T1000 (cell line): ENCODE results near the gene CDKAL1.
"Not testable (repeated sequence)": the region's sequence is repeated elsewhere in the genome, so short reads cannot be mapped to it uniquely, and the experiment has no call there.

Experiments
- DNase-seq: peaks from one replicate; lab custom pipeline; 2025; ENCODE audit warnings: mixed read lengths; lab: John Stamatoyannopoulos, UW

Gene CDKAL1

DNA sequence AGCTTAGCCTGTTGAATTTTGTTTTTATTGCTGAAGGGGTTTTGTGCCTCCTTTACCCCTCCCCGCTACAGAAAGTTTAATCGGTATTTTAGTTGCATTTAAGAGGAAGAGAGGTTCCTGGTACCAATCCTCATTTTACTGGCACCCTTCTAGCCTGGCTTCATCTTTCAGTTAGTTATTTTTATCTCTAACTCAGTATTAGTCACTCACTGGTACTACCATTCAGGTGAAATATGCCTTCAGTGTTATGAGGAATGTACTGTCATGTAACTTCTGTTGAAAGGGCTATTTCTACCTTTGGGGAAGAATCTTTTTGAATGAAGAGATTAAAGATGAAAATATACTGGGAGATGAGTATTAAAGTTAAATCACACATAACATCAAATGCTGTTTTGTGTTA lies 211.8 kb downstream of the CDKAL1 start:
- no peak for DNase-seq

DNA sequence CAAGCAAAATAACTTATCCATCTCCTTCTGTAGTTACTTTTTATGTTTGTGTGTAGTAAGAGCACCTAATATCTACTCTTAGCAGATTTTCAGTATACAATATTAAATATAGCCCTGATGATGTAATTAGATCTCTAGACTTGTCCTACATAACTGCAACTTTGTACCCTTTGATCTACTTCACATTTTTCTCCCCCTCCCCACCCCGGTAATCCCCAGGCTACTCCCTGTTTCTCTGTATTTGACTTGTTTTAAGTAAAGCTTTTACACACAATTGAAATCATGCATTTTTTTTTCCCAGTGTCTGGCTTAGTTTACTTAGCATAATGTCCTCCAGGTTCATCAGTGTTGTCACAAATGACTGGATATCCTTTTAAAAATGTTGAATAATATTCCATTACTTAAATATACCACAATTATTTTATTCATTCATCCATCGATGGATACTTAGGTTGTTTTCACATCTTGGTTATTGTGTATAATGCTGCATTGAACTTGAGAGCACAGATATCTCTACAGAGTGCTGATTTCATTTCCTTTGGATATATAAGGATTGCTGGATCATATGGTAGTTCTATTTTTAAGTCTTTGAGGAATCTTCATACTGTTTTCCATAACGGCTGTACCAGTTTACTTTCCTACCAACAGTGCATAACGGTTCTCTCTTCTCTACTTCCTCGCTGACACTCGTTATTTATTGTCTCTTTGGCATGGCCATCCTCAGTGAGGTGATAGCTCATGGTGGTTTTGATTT lies 212.7 kb downstream of the CDKAL1 start:
- DNase-seq: no peak

DNA sequence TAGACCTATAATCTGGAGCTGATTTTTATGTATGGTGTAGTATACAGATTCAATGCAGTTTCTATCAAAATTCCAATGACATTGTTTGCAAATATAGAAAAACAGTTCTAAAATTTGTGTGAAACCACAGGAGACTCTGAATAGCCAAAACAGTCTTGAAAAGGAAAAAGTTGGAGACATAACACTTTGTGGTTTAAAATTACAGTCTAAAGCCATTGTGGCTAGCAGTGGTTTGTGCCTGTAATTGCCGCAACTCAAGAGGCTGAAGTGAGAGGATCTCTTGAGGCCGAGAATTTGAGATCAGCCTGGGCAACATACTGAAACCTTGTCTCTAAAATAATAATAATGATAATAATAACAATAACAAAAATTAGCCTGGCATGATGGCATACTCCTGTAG lies 213.7 kb downstream of the CDKAL1 start:
- no peak for DNase-seq

DNA sequence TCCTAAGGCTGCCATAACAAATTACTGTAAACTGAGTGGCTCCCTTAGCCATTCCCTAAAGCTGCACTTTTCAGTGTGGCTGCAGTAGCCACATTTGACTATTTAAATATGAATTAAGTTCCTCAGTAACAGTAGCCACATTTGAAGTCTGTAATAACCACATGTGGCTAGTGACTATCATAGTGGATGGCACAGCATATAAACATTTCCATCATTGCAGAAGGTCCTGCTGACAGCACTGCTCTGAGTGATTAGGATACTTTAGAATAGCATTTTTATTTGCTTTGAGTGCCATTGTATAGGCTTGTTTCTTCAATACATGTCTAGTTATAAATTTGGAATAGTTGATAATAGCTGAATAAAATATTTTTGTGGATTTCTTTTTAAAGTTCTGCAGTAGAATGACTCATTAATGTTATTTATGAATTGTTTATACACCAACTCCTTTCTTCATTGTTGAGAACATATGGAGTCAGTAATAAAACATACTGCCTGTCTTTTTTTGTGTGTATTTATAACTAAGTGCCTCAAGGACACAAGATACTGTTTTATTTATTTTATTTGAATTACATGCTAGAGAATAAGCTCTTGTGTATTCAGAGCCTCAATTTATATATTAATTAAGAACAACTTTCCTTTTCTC lies 217.2 kb downstream of the CDKAL1 start:
- no peak for DNase-seq

DNA sequence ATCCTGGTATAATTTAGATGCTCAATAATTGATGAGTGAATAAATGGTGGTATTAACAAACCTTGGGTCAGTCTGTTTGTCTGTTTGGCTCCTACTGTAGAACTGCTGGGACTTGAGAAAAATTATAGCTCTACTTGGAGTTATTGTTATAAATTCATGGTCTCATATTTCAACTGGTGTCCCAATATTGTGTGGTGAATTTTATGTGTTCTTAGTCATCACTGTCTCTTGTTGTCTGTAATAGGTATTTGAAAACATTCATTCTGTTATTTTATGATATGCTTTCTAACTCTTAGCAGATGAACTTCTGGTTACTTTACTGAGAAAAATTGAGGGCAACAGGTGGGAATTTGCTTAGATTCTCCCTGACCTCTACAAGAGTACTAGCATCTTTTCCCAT lies 221.4 kb downstream of the CDKAL1 start:
- DNase-seq: no peak

DNA sequence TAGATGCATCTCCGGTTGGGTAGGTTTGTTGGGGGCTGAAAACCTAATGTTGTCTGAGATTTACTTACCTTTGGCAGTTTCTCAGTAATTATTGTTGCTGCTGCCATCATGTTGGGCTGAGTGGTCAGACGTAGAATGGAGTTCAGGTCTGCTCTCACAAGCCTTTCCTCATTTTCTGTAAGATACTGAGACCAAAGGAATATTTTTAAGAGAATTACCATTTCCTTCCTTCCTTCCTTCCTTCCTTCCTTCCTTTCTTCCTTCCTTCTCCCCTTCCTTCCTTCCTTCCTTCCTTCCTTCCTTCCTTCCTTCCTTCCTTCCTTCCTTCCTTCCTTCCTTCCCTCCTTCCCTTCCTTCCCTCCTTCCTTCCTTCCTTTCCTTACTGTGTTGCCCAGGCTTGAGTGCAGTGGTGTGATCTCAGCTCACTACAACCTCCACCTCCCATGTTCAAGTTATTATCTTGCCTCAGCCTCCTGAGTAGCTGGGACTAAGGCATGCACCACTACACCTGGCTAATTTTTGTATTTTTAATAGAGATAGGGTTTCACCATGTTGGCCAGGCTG lies 222.4 kb downstream of the CDKAL1 start:
- not testable (repeated sequence) for DNase-seq

DNA sequence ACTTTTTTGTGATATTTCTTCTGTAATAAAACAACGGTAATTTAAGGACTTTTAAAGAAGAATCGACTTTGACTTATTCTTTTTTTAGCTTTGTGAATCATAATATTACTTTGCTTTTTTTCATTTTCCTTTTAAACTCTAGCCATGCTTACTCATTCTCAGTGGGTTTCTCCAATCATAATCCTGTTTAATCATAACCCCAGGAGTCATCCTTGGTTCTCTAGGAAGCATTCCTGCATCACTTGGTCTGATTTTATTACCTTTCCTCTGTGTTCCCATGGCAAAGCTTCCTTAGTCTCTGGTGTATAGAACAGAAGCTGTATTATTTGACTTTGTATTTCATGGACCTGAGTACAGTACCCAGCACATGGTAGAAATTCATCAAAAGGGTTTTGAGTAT lies 223.5 kb downstream of the CDKAL1 start:
- DNase-seq: no peak

DNA sequence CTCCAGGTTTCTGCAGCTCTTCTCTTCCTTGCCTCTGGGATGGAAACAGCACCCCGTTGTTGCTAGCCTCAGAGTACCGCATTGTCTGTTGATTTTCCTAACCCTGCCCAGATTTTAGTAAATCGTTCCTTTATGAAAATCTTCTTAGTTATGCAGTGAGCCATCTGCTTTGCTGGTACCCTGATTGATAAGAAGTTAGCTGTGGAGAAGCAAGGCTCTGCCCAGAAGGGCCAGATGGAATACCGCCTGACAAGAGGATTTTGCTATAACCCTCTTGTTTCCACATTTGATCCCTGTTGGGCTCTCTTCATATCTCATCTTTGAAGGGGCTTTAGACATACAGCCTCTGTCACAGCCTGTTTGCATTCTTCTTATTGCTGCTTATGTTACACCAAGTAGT lies 229.0 kb downstream of the CDKAL1 start:
- no peak for DNase-seq

DNA sequence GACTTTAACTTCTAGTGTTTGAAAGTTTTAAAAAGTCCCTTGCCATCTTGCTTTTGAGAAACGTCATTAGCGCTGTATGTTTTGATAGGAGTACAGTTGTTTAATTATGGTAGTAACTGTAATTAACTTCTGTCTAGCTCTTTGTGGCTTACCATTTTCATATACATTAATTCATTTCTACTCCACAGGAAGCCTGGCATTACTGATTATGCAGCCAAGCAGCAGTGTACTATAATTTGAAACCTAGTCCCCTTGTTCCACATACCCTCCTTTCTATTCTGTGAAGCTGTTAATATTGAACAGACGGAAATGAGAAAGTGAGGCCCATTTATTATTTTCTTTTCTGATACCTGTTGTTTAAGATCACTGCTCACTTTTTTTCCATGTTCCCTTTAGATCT lies 235.4 kb downstream of the CDKAL1 start:
- no peak for DNase-seq

DNA sequence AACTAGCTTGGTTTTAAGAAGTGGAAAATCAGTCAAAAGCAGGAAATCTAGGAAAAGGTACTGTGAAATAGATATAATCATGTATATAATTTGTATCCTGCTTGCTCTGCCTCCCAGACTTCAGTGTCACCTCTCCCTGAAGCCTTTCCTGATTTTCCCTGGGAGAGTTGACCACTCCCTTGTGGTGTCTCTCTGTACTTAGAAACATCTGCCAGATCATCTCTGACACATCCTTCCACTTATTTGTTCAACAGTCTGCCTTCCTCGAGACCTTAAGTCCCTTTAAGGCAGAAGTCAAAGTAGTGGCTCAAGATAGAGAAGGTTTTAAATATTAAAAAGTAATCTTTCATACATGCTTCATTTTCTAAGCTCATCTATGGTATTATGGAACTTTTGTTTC lies 236.5 kb downstream of the CDKAL1 start:
- no peak for DNase-seq

DNA sequence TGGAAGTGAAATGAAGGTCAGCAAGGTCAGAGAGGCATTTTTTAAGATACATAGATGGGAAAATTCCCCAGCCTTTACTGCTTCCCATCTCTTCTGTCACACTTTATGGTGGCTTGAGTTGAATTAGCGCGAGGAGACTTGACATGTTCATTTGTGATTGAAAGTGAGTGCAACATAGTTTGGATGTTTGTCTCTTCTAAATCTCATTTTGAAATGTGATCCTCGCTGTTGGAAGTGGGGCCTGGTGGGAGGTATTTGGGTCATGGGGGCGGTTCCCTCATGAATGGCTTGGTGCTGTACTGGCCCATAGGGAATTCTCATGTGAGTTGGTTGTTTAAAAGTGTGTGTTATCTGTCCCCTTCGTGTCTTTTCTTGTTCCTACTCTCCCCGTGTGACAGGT lies 237.2 kb downstream of the CDKAL1 start:
- no peak for DNase-seq

DNA sequence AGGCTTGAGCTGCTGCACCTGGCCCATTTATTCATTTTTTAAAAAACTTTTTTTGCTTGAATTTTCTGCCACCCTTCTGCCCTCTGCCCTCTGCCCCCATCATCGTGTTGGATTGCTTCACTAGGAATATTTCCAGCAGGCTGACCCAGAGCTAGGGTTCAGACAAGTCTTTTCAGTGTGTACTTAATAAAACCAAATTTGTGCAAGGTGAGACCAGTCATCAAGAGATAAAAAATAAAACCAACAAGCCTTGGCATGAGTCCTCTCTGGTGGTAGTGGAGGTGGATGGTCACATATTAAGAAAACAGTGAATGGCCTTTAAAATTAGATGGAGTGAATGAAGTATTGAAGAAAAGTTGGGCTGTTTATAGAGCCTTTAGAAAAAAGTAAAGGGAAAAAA lies 239.6 kb downstream of the CDKAL1 start:
- DNase-seq: no peak

DNA sequence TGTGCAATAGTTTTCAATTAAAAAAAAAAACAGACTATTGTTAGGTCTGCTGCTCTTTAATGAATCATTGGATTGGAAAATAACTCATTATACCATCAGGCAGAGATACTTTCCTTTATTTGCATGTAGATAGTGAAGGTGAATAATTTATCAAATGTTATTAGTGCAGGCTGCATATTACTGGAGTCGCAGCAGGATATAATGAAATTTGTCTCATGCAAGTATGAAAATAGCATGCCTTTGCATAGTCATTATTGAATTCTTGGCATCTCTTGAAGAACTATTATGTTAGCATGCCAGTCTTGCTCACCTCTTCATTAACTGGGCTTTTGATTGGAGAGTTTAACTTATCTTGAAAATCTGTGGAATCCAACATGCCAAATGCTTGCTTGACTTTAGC lies 241.7 kb downstream of the CDKAL1 start:
- DNase-seq: no peak

DNA sequence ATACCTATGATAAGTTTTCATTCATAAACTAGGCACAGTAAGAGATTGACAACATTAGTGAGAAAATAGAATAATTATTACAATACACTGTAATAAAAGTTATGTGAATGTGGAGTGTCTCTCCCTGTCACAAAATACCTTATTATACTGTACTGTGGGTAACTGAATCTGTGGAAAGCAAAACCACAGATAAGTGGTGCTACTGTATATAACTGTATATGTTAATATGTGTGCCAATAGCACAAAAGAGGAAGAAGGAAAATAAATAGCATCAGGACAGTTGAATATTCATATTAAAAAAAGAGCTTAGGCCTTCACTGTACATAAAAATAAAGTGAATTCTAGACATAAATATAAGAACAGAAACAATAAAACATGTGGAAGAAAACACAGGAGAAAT lies 243.5 kb downstream of the CDKAL1 start:
- no peak for DNase-seq

DNA sequence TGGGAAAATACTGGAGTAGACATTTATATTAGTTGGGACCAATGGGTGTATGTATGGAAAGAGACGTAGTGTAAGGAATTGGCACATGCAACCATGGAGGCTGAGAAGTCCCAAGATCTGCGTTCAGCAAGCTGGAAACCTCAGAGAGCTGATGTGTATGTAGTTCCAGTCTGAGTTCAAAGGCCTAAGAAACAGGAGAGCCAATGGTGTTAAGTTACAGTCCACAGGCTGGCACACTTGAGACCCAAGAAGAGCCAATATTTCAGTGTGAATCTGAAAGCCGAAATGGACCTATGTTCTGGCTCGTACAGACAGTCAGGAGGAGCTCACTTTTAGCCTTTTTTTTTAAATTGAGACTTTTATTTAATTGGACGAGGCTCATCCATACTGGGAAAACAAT lies 244.2 kb downstream of the CDKAL1 start:
- DNase-seq: no peak

DNA sequence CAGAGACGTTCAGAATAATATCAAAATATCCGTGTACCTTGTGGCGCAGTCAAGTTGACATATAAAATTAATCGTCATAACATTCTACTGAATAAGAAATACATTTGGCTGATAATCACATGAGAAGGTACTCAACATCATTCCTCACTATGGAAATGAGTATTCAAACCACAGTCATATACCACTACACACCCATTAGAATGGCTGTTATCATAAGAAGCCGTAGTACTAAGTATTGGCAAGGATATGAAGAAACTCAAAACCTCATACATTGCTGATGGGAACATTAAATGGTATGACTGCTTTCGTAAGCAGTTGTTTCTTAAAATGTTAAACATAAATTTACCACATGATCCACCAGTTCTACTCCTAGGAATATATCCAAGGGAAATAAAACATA lies 244.7 kb downstream of the CDKAL1 start:
- DNase-seq: no peak

DNA sequence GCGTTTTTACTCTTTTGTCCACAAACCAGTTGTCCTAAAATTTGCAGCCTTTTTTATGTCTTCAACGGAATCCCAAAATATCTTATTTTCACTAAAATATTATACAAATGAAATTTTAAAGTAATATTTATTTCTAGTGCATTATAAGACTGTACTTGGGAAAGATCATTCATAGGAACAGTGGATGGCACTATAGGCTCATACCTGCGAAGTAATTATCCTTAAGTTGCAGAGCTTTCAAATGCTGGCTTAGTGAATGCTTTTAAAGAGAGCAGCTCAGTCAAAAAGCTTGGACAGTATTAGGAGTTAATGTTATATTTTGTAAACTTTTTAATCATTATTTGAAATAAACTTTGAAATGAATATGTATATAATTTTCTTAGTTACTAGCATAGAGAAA lies 254.9 kb downstream of the CDKAL1 start:
- no peak for DNase-seq

DNA sequence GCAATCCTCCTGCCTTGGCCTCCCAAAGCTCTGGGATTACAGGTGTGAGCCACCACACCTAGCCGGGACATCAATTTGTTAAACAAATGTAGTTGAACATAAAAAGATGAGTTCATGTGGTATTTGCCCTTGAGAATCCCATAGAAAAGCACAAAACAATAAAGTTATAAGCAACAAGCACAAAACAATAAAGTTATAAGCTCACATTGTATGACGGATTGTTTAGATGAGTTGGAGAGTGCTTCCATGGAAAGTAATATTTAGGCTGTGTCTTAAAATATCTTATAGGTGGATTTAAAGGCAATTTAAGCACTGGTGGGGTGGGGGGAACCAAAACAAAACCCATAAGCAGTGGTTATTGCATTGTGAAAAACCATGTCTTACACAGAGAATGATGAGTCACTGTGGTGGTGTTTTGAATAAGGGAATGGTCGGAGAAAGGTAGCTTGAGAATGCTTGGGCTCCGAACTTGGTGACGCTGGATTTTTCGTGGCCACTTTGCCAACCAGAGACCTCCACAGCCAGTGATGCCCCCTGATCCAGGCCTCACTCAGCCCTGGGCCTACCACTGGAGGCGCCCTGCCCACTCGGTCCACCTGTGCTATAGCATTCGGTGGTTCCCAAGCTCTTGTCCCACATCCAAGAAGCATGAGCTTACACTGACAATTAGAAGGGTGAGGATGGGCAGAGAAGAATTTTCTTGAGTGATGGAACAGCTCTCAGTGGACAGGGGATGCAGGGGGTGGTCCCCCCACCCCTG lies 256.0 kb downstream of the CDKAL1 start:
- DNase-seq: no peak

DNA sequence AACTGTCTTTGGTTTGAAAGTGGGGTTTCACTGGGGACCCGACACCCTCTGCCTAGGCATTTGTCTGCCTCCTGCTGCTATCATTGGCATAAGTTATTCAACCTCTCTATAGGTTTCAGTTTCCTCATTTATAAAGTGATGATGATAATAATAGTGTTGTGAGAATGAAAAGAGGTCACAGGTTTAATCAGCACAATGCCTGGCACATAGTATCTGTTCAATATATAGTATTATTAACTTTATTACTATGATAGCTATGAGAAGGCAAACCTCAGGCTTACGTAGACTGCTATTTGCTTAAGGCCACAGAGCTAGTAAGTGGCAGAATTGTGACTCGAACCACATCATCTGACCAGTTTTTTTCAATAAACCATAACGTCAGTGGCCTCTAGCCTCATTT lies 256.8 kb downstream of the CDKAL1 start:
- no peak for DNase-seq

DNA sequence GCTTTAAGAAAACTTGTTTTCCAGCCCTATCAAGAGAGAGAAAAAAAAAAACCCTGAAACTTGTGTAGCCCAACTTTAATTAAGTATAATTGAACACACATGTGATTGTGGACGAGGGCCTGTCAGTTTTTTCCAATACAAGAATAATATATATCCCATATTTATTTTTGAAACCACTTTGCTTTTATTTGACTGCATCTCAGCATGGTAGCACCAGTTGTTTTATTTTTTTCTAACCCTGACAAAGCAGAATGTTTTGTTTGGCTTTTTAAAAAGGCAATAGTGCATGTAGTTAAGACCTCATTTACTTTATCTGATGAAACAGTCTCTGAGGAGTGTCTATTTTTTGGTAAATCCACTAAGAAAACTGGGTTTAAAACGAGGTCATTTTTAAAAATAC lies 257.7 kb downstream of the CDKAL1 start:
- DNase-seq: no peak

DNA sequence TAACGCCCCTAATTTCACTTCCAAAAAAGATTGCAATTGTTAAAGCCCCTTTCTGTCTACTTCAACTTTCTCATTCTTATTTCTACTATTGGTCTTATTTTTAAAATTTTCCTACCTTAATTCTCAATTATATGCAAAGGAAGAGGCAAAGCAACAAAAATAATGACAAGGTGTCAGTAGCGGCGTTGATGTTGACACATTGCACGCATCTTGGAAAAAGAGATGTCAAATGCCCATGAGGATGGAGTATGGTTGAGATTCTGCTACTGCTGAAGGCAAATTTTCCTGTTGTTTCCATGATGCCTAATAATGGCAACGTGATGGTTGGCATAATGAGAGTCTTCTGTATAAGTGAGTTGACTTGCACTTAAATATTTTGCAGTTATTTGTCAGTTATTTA lies 258.9 kb downstream of the CDKAL1 start:
- DNase-seq: no peak

DNA sequence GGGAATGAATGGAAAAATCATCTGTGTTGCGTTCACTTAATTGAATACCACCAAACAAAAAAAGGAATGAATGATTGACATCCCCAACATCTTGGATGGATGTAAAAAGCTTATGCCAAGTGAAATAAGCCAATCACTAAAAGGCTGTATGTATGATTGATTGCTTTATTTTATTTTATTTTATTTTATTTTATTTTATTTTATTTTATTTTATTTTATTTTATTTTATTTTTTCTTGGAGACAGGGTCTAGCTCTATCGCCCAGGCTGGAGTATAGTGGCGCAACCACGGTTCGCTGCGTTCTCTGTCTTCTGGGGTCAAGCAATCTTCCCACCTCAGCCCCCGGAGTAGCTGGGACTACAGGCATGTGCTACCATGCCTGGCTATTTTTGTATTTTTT lies 263.3 kb downstream of the CDKAL1 start:
- no peak for DNase-seq

DNA sequence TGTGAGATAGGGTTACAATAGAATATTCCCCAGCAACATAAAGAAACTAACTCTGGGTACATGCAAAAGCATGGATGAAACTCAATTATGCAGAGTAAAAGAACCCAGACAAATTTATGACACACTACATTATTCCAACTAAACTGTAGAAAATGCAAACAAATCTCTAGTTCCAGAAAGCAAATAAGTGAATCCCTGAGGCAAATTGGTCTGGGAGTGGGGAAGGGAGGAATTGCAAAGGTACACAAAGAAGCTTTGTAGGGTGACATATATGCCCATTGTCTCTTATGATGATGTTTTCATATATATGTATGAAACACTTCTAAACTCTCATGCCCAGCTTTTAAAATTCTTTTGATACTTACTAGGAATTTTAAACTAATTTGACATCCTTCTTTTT lies 266.0 kb downstream of the CDKAL1 start:
- DNase-seq: no peak
